ENCODE measurements around the gene SEMA3C. TPM values are rescaled to one million over a fixed set of nuclear protein-coding genes. Genes with fewer than 3 reads are reported as not detected.

Gene SEMA3C
- total RNA-seq, 2 donors from 2014 or later = 41.9 to 103 TPM

GRCh38 chr7:80858141-80858903, 60.5 kb downstream of the SEMA3C start:
- peak overlapping the region; percentile 30 for H3K27ac ChIP-seq
- DNase-seq = no peak
- no peaks in the 10 kb centered on the region for H3K9me3 ChIP-seq
- no peaks in the 10 kb centered on the region for H3K4me1 ChIP-seq
- H3K27me3 ChIP-seq = no peaks in the 10 kb centered on the region
- H3K4me3 ChIP-seq = no peak overlapping the region
- intact Hi-C loops (cut with DNase I) = no loop called here
- no peak overlapping the region for H3K9ac ChIP-seq (ENCODE audit: low read depth in 2 of 2, low read length in 2 of 2)
- H3K36me3 ChIP-seq = no peaks in the 10 kb centered on the region
- no peak for TF ChIP-seq CTCF (IDR thresholded peaks at IDR 0.05)

GRCh38 chr7:80856769-80857168, 62.1 kb downstream of the SEMA3C start:
- no peak overlapping the region for H3K27ac ChIP-seq

DNA sequence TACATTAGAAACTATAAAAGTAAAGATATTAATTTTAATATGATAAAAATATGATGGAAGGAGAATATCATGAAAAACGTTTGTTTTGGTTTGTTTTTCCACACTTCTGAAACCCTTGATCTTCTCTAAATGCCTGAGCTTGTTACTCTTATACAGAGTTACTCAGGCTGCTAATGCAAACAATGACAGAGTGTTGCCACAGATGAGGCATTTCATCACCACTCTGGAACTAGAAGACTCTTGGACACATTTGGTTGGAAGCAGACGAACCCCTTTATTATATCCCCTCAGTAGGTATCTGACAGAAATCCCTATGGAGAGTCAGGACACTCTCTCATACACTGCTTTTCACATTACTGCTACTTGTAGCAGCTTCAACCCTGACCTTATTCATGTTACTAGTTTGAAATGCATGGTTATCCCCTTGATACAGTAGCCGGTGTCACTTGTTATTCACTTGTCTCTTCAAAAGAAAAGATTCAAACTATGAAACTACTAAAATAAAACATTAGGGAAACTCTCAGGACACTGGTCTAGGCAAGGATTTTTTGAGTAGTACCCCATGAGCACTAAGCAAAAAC, 66.9 kb downstream of the SEMA3C start:
- H3K9me3 ChIP-seq = no peaks in the 10 kb centered on the region
- H3K4me3 ChIP-seq = no peak overlapping the region
- no peak for DNase-seq
- H3K36me3 ChIP-seq = no peaks in the 10 kb centered on the region
- H3K9ac ChIP-seq (ENCODE audit: low read depth in 2 of 2, low read length in 2 of 2) = no peak overlapping the region
- no peak for TF ChIP-seq CTCF (IDR thresholded peaks at IDR 0.05)
- intact Hi-C loops (cut with DNase I) = no loop called here
- no peaks in the 10 kb centered on the region for H3K4me1 ChIP-seq
- no peaks in the 10 kb centered on the region for H3K27me3 ChIP-seq
- no peak overlapping the region for H3K27ac ChIP-seq

More at GRCh38 chr7:80856769-80857168, 62.1 kb downstream of the SEMA3C start:
- H3K27me3 ChIP-seq = no peaks in the 10 kb centered on the region
- H3K9me3 ChIP-seq = no peaks in the 10 kb centered on the region
- H3K9ac ChIP-seq (ENCODE audit: low read depth in 2 of 2, low read length in 2 of 2) = no peak overlapping the region
- H3K4me3 ChIP-seq = no peak overlapping the region
- intact Hi-C loops (cut with DNase I) = no loop called here
- no peak for TF ChIP-seq CTCF (IDR thresholded peaks at IDR 0.05)
- no peaks in the 10 kb centered on the region for H3K36me3 ChIP-seq
- H3K4me1 ChIP-seq = no peaks in the 10 kb centered on the region
- DNase-seq = no peak

- no peaks in the 10 kb centered on the region for H3K9me3 ChIP-seq
- intact Hi-C loops (cut with DNase I) = no loop called here
- no peaks in the 10 kb centered on the region for H3K4me1 ChIP-seq
- DNase-seq = no peak
- no peak overlapping the region for H3K9ac ChIP-seq (ENCODE audit: low read depth in 2 of 2, low read length in 2 of 2)
- H3K4me3 ChIP-seq = no peak overlapping the region
- no peak overlapping the region for H3K27ac ChIP-seq
- no peaks in the 10 kb centered on the region for H3K27me3 ChIP-seq
- TF ChIP-seq CTCF (IDR thresholded peaks at IDR 0.05) = no peak
- H3K36me3 ChIP-seq = no peaks in the 10 kb centered on the region
Observed at GRCh38 chr7:80848841-80849240, 70.0 kb downstream of the SEMA3C start.

DNA sequence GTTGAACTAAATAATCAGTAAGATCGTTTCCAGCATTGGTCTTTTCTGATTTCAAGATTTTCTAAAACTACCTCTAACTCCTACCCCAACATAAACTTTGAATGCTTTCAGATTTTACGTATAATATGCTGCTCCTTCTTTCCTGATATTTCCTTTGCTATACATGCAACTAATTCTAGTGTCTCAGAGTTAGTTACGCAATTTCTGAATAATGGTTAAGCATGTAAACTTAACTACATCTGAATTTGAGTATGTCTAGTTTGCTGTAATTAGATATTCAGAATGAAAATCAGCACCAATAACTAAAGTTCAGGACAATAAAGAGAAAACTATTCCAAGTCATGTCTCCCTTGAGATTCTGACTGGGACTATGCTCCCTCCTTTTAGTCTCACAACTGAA, 71.0 kb downstream of the SEMA3C start:
- Histone ChIP-seq H3K36me3 (no peaks in the 10 kb centered on the region), H3K9ac (ENCODE audit: low read depth in 2 of 2, low read length in 2 of 2) (no peak overlapping the region), H3K4me1 (no peaks in the 10 kb centered on the region), H3K27ac (no peak overlapping the region), H3K27me3 (no peaks in the 10 kb centered on the region), H3K4me3 (no peak overlapping the region), H3K9me3 (no peaks in the 10 kb centered on the region)
- no peak for DNase-seq
- no peak for TF ChIP-seq CTCF (IDR thresholded peaks at IDR 0.05)
- intact Hi-C loops (cut with DNase I) = no loop called here
